MCF 10A (cell line): ENCODE results near the gene ADK. TPM values are rescaled to one million over a fixed set of nuclear protein-coding genes. Genes with fewer than 3 reads are reported as not detected.
"Not testable (repeated sequence)": the region's sequence is repeated elsewhere in the genome, so short reads cannot be mapped to it uniquely, and the experiment has no call there.

Experiments
- BruUV-seq: library from RNA; stranded (reverse); fragments of 400-500 nt; replicated peaks from 2 replicates; lab custom pipeline; 2021; lab: Mats Ljungman, UMichigan
- CTCF ChIA-PET: fragments of 300-600 bp; sonication (Branson Sonifier 250); formaldehyde crosslinking; extraction: SDS; loops from one replicate; lab custom pipeline; 2021; ENCODE audit warnings: antibody characterized with exemption, inconsistent platforms; lab: Yijun Ruan, JAX
- POLR2A ChIA-PET: fragments of 300-600, 350-650 bp; sonication (Branson Sonifier 250); formaldehyde crosslinking; extraction: SDS; loops from one replicate; lab custom pipeline; 2020; ENCODE audit warnings: antibody characterized with exemption, inconsistent platforms; lab: Yijun Ruan, JAX
- DNase-seq: peaks from one replicate; pipeline ENCODE4 v3.0.0-alpha.2; 2018; ENCODE audit not compliant: unreplicated experiment
- H3K27ac Mint-ChIP-seq: one replicate; pipeline ENCODE4 v1.8.0; 2022; ENCODE audit warnings: mild to moderate bottlenecking, low read depth, mixed read lengths; ENCODE audit not compliant: unreplicated experiment
- H3K27me3 Mint-ChIP-seq: one replicate; pipeline ENCODE4 v1.8.0; 2022; ENCODE audit warnings: mixed read lengths; ENCODE audit not compliant: insufficient read depth, unreplicated experiment
- H3K36me3 Mint-ChIP-seq: one replicate; pipeline ENCODE4 v1.8.0; 2022; ENCODE audit warnings: mild to moderate bottlenecking, moderate library complexity, mixed read lengths; ENCODE audit not compliant: insufficient read depth, unreplicated experiment
- H3K4me1 Mint-ChIP-seq: one replicate; pipeline ENCODE4 v1.8.0; 2022; ENCODE audit warnings: mixed read lengths; ENCODE audit not compliant: insufficient read depth, unreplicated experiment
- H3K4me3 Mint-ChIP-seq: one replicate; pipeline ENCODE4 v1.8.0; 2022; ENCODE audit warnings: mild to moderate bottlenecking, moderate library complexity, mixed read lengths; ENCODE audit not compliant: unreplicated experiment
- H3K9me3 Mint-ChIP-seq: one replicate; pipeline ENCODE4 v1.8.0; 2022; ENCODE audit warnings: mixed read lengths; ENCODE audit not compliant: unreplicated experiment
- CTCF ChIP-seq: fragments of 200-600 bp; IDR thresholded peaks from one replicate; pipeline ENCODE4 v1.8.0; 2022; ENCODE audit warnings: antibody characterized with exemption, mild to moderate bottlenecking; ENCODE audit not compliant: unreplicated experiment
- intact Hi-C: fragments of 100-400 bp; cut with micrococcal nuclease; formaldehyde crosslinking; loops from 2 replicates; pipeline ENCODE4 v1.14.1; 2022
- total RNA-seq: library from RNA; stranded (reverse); gene quantifications from 2 replicates; pipeline ENCODE4 v1.2.3, GENCODE V29; 2022

ADK gene
- total RNA-seq, 1 experiment from 2014 or later, result 98.6 TPM

GRCh38 chr10:74342991-74343390 lies 192.0 kb downstream of the ADK start:
- CTCF ChIA-PET, result no interaction called here
- intact Hi-C loops, result no loop called here
- DNase-seq, result no peak
- no peaks in the 10 kb centered on the region for H3K4me1 Mint-ChIP-seq
- no peak overlapping the region for H3K4me3 Mint-ChIP-seq
- H3K27me3 Mint-ChIP-seq, result no peaks in the 10 kb centered on the region
- no TSS peak for BruUV-seq
- H3K9me3 Mint-ChIP-seq, result no peaks in the 10 kb centered on the region
- POLR2A ChIA-PET, result no interaction called here
- no peak overlapping the region for H3K27ac Mint-ChIP-seq
- peaks cover 24% of the 10 kb centered on the region for H3K36me3 Mint-ChIP-seq
- no peak for TF ChIP-seq CTCF

- Mint-ChIP-seq H3K4me3 (no peak overlapping the region), H3K27ac (no peak overlapping the region), H3K9me3 (no peaks in the 10 kb centered on the region), H3K27me3 (no peaks in the 10 kb centered on the region), H3K4me1 (no peaks in the 10 kb centered on the region), H3K36me3 (peaks cover 24% of the 10 kb centered on the region)
- intact Hi-C loops, result no loop called here
- no peak for TF ChIP-seq CTCF
- ChIA-PET CTCF (no interaction called here), POLR2A (no interaction called here)
- DNase-seq, result no peak
- no TSS peak for BruUV-seq
Observed at GRCh38 chr10:74343804-74344203, 192.8 kb downstream of the ADK start.

GRCh38 chr10:74344306-74344705 lies 193.3 kb downstream of the ADK start:
- Mint-ChIP-seq H3K4me3 (no peak overlapping the region), H3K9me3 (no peaks in the 10 kb centered on the region), H3K27ac (no peak overlapping the region), H3K36me3 (peaks cover 24% of the 10 kb centered on the region), H3K27me3 (no peaks in the 10 kb centered on the region), H3K4me1 (no peaks in the 10 kb centered on the region)
- TF ChIP-seq CTCF, result no peak
- no TSS peak for BruUV-seq
- DNase-seq, result no peak
- intact Hi-C loops, result no loop called here
- ChIA-PET CTCF (no interaction called here), POLR2A (no interaction called here)

DNA sequence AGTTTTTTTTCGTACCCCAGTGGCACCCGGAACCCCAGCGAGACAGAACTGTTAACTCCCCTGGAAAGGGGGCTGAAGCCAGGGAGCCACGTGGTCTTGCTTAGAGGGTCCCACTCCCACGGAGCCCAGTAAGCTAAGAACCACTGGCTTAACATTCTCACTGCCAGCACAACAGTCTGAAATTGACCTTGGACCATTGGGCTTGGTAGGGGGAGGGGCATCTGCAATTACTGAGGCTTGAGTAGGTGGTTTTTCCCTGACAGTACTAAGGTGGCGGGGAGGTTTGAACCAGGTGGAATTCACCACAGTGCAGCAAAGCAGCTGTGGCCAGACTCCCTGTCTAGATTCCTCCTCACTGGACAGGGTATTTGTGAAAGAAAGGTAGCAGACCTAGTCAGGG lies 196.5 kb downstream of the ADK start:
- no peak for DNase-seq
- Mint-ChIP-seq H3K27me3 (no peaks in the 10 kb centered on the region), H3K9me3 (peaks cover 6% of the 10 kb centered on the region), H3K36me3 (peaks cover 35% of the 10 kb centered on the region), H3K27ac (no peak overlapping the region), H3K4me1 (no peaks in the 10 kb centered on the region), H3K4me3 (no peak overlapping the region)
- POLR2A ChIA-PET, result interaction anchor here (0.6 to 0.9 kb wide), 2 partner anchors 24 to 78 kb away, joined by 3 read pairs; no protein-coding TSS in a partner anchor
- no peak for TF ChIP-seq CTCF
- BruUV-seq, result no TSS peak
- CTCF ChIA-PET, result interaction anchor here (1.0 to 2.0 kb wide), 2 partner anchors 9 to 18 kb away, joined by 3 to 8 read pairs; no protein-coding TSS in a partner anchor
- intact Hi-C loops, result no loop called here

- H3K9me3 Mint-ChIP-seq, H3K4me3 Mint-ChIP-seq, DNase-seq, H3K4me1 Mint-ChIP-seq, H3K27ac Mint-ChIP-seq, BruUV-seq, CTCF ChIA-PET, intact Hi-C loops, H3K27me3 Mint-ChIP-seq: not testable (repeated sequence)
- H3K36me3 Mint-ChIP-seq, result peaks cover 24% of the 10 kb centered on the region
- POLR2A ChIA-PET, result interaction anchor here (0.6 kb wide), 1 partner anchor 38 kb away, joined by 3 read pairs; no protein-coding TSS in a partner anchor
Observed at GRCh38 chr10:74353021-74353420, 202.0 kb downstream of the ADK start.
